SK-N-SH (cell line): Measurements from ENCODE around the gene PXDN.

Source experiments
- CTCF ChIP-seq: fragments of 200-600 bp; sonication (generic); IDR thresholded peaks from 2 replicates; pipeline ENCODE4 v1.6.1; 2017; ENCODE audit warnings: antibody characterized with exemption, mild to moderate bottlenecking, moderate library complexity
- ELF1 ChIP-seq: IDR thresholded peaks from 2 replicates; pipeline ENCODE4 v1.4.0; 2012
- EP300 ChIP-seq, 2 experiments: IDR thresholded peaks; 2 replicates each; pipeline versions ENCODE4 v1.4.0 to v1.6.1; 2012; ENCODE audit warnings: borderline replicate concordance in 1 of 2, low read depth in 1 of 2, low read length in 1 of 2
- POLR2AphosphoS5 ChIP-seq: IDR thresholded peaks from 2 replicates; pipeline ENCODE4 v1.6.1; 2012; ENCODE audit warnings: low read depth, low read length
- REST ChIP-seq: IDR thresholded peaks from 2 replicates; pipeline ENCODE4 v1.6.1; 2012; ENCODE audit warnings: mild to moderate bottlenecking, low read depth, low read length, moderate library complexity
- SMC3 ChIP-seq: IDR thresholded peaks from 2 replicates; pipeline ENCODE4 v1.6.1; 2012; ENCODE audit warnings: low read depth, low read length, improper control_type of control experiment
- TAF1 ChIP-seq: IDR thresholded peaks from 2 replicates; pipeline ENCODE4 v1.6.1; 2012; ENCODE audit warnings: low read depth, mild to moderate bottlenecking, low read length, moderate library complexity, borderline replicate concordance
- USF2 ChIP-seq: fragments of 150-350 bp; IDR thresholded peaks from 2 replicates; pipeline ENCODE4 v1.6.1; 2017; ENCODE audit warnings: antibody characterized with exemption, low read length, low read depth, borderline replicate concordance
- YY1 ChIP-seq: IDR thresholded peaks from 2 replicates; pipeline ENCODE4 v1.4.0; 2012; ENCODE audit warnings: low read depth, mild to moderate bottlenecking
- TF ChIP-seq, protein P1 (sequence below): IDR thresholded peaks from 2 replicates; pipeline ENCODE4; 2012

GRCh38 chr2:1681017-1681318 is 63.3 kb downstream of the PXDN start:
- TF ChIP-seq TAF1 (no peak), USF2 (no peak), EP300 (IDR thresholded peaks at IDR 0.05; ENCODE audit: borderline replicate concordance in 1 of 2, low read depth in 1 of 2, low read length in 1 of 2) (no peak), SMC3 (no peak), POLR2AphosphoS5 (no peak), YY1 (no peak), CTCF (no peak), REST (no peak), ELF1 (no peak)
- TF ChIP-seq, protein P1, sequence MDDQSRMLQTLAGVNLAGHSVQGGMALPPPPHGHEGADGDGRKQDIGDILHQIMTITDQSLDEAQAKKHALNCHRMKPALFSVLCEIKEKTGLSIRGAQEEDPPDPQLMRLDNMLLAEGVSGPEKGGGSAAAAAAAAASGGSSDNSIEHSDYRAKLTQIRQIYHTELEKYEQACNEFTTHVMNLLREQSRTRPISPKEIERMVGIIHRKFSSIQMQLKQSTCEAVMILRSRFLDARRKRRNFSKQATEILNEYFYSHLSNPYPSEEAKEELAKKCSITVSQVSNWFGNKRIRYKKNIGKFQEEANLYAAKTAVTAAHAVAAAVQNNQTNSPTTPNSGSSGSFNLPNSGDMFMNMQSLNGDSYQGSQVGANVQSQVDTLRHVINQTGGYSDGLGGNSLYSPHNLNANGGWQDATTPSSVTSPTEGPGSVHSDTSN = no peak
